GM12874 (cell line): ENCODE measurements around the gene DPP6.

Source experiments
- CTCF ChIP-seq: IDR thresholded peaks from 2 replicates; pipeline ENCODE4 v1.5.1; 2011; ENCODE audit warnings: low read depth, mild to moderate bottlenecking, control low read depth, low read length, moderate library complexity; ENCODE audit not compliant: insufficient read depth

DPP6 gene

DNA sequence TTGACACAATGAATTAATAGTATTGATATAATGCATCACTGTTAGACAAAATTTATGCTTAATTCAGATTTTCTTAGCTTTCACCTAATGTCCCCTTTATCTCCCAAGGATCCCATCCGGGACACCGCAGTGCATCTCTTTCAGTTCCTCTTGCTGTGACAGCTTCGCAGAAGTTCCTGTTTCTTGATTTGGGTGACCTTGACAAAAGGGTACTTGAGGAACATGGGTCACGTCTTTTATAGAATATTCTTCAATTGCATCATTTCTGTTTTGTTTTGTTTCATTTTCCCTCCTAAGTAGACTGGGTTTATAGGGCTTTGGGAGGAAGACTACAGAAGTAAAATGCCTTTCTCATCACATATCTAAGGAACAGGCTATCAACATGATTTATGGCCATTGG, 453.2 kb downstream of the DPP6 start:
- TF ChIP-seq CTCF: no peak

- TF ChIP-seq CTCF: no peak
These were observed 457.0 kb downstream of the DPP6 start for GRCh38 chr7:154509192-154509591.

DNA sequence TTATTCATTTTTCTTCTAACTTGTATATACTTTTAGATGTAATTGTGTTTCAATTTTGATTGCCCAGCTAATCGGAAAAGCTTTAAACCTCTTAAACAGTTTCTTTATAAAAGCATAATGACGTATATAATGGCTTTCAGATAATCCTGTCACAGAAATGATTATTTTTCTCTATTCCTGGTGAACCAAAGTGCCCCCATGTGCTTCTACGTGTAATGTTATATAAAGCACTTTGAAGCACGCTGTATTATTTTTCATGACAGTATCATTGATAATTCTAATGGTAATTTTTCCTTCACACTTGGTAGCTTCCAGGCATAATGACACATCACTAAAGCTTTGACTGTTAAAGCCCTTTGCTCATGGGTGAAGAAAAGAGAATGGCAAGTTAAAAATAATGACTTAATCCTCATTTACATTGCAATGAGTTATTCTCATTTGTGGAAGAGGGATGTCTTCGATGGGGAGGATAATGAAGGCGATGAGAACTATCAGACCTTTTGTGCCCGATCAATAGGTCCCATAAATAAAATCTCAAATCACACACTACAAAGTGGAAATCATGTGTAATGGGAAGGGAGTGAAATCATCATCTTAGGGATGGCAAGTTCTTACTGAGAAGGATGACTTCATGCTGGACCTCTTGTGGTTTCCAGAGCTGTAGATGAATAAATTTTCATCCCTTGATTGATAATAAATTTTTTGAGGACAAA, 460.1 kb downstream of the DPP6 start:
- TF ChIP-seq CTCF: no peak

DNA sequence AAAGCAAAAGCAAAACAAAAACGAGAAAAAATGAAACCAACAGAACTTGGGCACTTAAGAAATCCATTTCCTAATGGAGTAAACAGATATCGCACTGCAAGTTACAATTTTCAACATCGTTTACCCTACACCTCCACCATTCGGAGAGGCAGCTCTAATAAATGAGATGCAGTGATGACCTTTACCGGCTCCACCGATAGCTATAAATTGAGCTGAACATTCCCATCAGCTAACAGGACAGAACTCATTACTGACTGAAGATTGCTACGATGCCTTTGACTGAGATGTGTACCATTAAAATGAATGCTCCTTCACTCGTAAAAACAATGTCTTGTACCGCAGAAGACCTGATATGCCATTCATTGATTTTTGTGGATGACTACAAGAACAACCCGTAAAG, 465.6 kb downstream of the DPP6 start:
- TF ChIP-seq CTCF: no peak

DNA sequence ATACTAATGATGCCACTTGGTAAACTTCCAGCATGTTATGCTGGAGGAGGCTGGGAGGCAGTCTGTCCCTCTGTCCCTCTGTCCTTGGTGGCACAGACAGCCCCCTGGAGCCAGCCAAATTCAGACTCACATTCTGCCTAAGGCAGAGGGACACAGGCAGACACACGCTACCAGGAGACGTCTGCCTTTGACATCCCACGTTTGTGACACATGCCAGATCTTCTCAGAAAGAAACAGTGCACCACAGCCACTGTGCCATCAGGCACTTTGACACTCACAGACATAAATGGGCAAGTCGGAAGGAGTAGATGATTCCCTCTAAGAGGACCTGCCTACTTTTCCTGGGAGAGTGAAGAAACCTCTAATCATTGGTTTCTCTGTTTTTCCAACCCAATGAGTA, 467.0 kb downstream of the DPP6 start:
- no peak for TF ChIP-seq CTCF

DNA sequence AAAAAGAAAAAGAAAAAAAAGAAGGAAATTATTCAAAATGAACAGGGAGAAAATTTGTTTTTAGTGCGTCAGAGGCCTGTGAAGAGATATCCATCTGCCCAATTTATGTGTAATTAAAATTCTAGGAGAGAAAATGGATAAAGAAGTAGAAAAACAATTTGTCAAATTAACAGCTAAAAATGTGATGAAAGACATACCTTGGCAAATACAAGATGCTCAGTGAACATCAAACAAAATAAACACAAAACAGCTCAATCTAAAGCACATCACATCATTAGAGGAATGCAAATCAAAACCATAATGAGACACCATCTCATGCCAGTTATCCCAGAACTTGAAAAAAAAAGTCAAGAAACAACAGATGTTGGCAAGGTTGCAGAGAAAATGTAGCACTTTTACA, 477.9 kb downstream of the DPP6 start:
- no peak for TF ChIP-seq CTCF

- TF ChIP-seq CTCF: no peak
These were observed 480.6 kb downstream of the DPP6 start for GRCh38 chr7:154532771-154533170.
